GM18508 (cell line): Measurements from ENCODE around the gene PLA2G1B.

Experiments used
- ATAC-seq: cut with Tn5 transposase; IDR thresholded peaks from one replicate; pipeline ENCODE4 v1.9.1; 2021; ENCODE audit warnings: moderate number of reproducible peaks; ENCODE audit not compliant: insufficient read depth, unreplicated experiment

The PLA2G1B gene

GRCh38 chr12:120327593-120327992, at the start of gene PLA2G1B:
Gene PLA2G1B (minus strand): TSS chr12:120327779. CDS start chr12:120327753, 26 bp downstream.
- no peak for ATAC-seq

GRCh38 chr12:120376934-120377572, 49.5 kb upstream of the PLA2G1B start:
- ATAC-seq = no peak

- no peak for ATAC-seq
Observed at GRCh38 chr12:120376416-120376815, 48.8 kb upstream of the PLA2G1B start.

GRCh38 chr12:120376009-120376408, 48.4 kb upstream of the PLA2G1B start:
- ATAC-seq = no peak

GRCh38 chr12:120373683-120374082, 46.1 kb upstream of the PLA2G1B start:
- no peak for ATAC-seq

GRCh38 chr12:120370343-120371243, 43.0 kb upstream of the PLA2G1B start:
- ATAC-seq = no peak

GRCh38 chr12:120369603-120370342, 42.2 kb upstream of the PLA2G1B start:
- ATAC-seq = no peak

GRCh38 chr12:120368789-120369602, 41.4 kb upstream of the PLA2G1B start, which contains the start of gene MSI1:
Gene MSI1 (minus strand): TSS chr12:120369164. CDS start chr12:120369091, 73 bp downstream.
- no peak for ATAC-seq

GRCh38 chr12:120367924-120368788, 40.6 kb upstream of the PLA2G1B start:
- no peak for ATAC-seq

- no peak for ATAC-seq
Observed at GRCh38 chr12:120367233-120367923, 39.8 kb upstream of the PLA2G1B start.

- ATAC-seq = no peak
Observed at GRCh38 chr12:120366845-120367232, 39.3 kb upstream of the PLA2G1B start.

GRCh38 chr12:120366341-120366705, 38.7 kb upstream of the PLA2G1B start:
- ATAC-seq = no peak

GRCh38 chr12:120365675-120366340, 38.2 kb upstream of the PLA2G1B start:
- no peak for ATAC-seq

GRCh38 chr12:120364487-120364886, 36.9 kb upstream of the PLA2G1B start:
- no peak for ATAC-seq

- no peak for ATAC-seq
Observed at GRCh38 chr12:120363274-120363855, 35.8 kb upstream of the PLA2G1B start.

- ATAC-seq = no peak
Observed at GRCh38 chr12:120362516-120363273, 35.1 kb upstream of the PLA2G1B start.
